ENCODE results near the gene FAM241B.
A peak's percentile ranks its signal among the peaks of the same experiment; 100 is the strongest.

The FAM241B gene

DNA sequence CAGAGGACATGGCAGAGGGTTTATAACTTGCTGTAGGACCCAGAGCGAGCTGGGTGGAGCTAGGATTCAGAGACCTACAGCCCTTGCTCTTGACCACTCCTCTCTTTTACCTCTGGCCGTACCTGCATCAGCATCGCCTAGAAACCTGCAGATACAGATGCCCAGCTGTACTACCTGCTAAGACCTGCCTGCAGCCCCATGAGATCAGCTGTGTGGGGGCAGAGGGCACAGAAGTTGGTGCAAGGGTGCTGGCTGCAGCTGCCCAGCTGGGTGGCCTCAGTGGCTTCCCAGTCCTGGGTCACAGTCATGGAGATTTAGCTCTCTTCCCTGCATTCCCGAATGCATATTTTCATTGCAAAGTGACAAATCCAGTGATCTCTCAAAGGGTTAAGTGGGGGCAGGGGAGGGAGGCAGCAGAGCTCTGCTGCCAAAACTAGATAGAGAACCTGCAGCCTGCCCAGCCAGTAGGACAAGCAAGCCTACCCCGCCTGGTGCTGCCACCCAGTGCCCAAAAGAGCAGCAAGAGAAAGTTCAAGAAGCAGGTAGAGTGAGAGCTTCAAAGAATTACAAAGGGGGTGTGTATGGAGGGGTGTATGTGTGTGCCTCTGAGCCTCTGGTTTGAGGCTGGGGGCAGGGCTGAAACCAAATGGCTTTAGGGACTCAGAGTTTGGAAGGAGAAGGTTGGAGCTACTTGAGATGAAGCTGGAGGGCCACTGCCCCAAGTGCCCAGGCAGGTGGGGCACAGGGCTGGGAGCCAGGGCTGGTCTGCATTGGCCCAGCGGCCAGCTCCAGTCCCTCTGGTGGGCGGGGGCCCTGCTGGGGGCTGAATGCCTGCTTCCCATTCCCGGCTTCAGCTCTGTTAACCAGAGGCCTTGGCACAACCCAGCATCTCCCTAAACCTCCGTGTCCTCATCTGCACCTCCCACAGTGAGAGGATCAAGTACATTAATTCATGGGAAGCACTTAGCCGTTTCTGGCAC lies 6.9 kb downstream of the FAM241B start:
- DNase-seq (no peak), ATAC-seq (replicated peaks) (peak; percentile 35)
- no peak overlapping the region for H3K4me3 Mint-ChIP-seq
- peaks cover 0 to 3% of the 10 kb centered on the region in 2 donors for H3K4me1 Mint-ChIP-seq (ENCODE audit: low read depth in 2 of 2)
- peak overlapping the region; percentile 19 to 76 for H3K27ac Mint-ChIP-seq
- H3K9me3 Mint-ChIP-seq: no peaks in the 10 kb centered on the region
- H3K36me3 Mint-ChIP-seq (ENCODE audit: insufficient read depth): no peaks in the 10 kb centered on the region
- H3K27me3 Mint-ChIP-seq: peaks cover 0 to 14% of the 10 kb centered on the region in 2 donors

DNA sequence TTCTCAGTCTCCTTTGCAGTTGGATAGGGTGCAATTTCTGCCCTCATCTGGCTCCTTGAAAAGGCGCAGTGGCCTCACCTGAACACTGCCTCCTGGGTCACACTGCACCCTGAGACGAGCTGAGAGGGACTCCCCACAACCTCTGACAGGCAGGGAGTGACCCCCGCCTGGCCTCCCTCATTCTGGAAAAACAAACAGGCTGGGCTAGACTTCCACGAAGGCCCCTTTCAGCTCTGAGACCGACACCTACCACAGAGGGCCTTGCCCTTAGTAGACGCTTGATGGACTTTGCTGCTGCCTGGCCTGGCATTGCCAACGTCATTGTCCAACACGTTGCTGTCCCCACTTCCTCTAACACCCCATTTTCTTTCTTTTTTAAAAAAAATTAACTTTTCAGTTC lies 8.6 kb downstream of the FAM241B start:
- H3K36me3 Mint-ChIP-seq (ENCODE audit: insufficient read depth): no peaks in the 10 kb centered on the region
- no peak overlapping the region for H3K27ac Mint-ChIP-seq
- no peaks in the 10 kb centered on the region for H3K4me1 Mint-ChIP-seq (ENCODE audit: low read depth in 2 of 2)
- H3K9me3 Mint-ChIP-seq: no peaks in the 10 kb centered on the region
- H3K27me3 Mint-ChIP-seq: peaks cover 12 to 27% of the 10 kb centered on the region in 2 donors
- no peak overlapping the region for H3K4me3 Mint-ChIP-seq
- ATAC-seq (replicated peaks) (no peak), DNase-seq (no peak)

DNA sequence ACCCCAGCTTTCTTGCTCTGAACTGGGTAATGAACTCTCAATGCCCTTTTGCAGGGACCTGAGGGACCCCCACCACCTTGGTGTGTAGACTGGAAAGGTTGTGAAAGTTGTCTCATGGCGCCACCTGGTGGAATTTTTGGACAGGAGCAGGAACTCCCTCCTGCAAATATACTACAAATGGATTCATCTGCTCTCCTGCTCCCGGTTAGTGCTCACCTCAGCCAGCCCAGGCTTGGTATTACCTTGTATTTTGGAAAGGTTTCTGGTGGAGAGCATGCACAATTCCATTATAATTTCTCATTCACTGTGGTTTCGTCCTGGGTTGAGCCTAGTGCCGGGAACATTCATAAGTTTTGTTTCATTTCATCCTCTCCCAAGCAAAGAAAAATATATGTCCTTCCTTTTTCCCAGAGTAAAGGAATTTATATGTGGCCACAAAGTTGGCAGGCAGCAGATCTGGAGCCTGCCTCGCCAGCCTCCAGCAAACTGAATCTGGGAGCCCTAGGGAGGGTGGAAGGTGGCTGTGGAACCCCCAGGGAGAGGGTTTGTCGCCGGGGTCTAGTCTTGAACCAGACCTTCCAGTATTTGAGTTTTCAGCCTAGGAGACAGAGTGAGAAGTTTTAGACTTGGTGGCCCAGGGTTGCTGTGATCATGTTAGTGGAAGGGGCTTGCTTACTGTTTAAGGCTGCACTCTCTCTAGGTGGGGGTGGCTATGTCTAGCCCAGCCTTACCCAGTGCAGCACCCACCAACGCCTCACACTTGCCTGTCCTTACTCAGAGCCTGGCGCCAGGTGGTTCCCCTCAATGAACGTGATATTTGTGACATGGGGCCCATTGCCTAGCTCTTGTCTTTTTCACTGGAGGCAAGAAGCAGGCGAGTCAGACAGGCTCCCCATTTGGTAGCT lies 9.5 kb downstream of the FAM241B start:
- H3K4me3 Mint-ChIP-seq: no peak overlapping the region
- H3K36me3 Mint-ChIP-seq (ENCODE audit: insufficient read depth): no peaks in the 10 kb centered on the region
- H3K27me3 Mint-ChIP-seq: peaks cover 12 to 30% of the 10 kb centered on the region in 2 donors
- peak; percentile 61 to 67 (median 65) for DNase-seq
- peak; percentile 72 for ATAC-seq (replicated peaks)
- peak overlapping the region in 1 of 2 donors; percentile 27 for H3K27ac Mint-ChIP-seq
- H3K4me1 Mint-ChIP-seq (ENCODE audit: low read depth in 2 of 2): no peaks in the 10 kb centered on the region
- H3K9me3 Mint-ChIP-seq: no peaks in the 10 kb centered on the region

DNA sequence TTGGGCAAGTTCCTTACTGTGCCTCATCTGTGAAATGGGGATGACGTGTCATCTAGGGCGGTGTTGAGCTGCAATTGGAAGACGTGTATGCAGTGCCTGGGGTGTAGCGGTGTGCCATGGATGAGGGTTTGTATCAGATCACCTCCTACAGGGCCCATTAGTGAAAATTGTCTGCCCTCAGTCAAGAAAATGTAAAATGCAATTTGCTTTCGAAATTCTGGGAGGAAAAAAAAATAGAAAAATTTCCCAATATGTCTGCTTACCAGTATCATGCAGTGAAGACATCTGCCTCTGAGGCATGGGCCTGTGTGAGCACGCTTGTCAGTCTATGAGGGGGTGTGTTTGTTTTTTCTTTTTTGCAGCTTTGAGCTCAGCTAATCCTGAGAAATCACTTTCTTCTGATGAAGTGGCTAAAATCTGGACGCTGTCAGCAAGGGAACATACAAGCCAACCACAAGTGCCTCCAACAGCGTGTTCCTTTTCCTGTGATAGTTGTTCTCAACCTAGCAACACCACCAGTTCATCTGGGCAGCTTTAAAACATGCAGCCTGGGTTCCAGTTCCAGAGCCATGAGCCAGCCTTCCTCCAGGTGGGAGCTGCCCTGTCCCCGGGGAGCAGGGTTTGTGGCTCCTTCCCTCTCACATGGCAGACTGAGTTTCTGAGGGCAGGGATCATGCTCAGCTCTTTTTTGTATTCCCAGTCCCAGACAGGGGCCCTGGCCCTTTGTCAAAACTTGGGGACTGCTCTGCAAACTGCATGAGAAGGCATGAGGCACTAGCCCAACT lies 10.3 kb downstream of the FAM241B start:
- DNase-seq (no peak), ATAC-seq (replicated peaks) (no peak)
- Mint-ChIP-seq H3K36me3 (ENCODE audit: insufficient read depth) (no peaks in the 10 kb centered on the region), H3K27me3 (peaks cover 13 to 37% of the 10 kb centered on the region in 2 donors), H3K9me3 (no peaks in the 10 kb centered on the region), H3K27ac (peak overlapping the region in 1 of 2 donors; percentile 29), H3K4me3 (no peak overlapping the region), H3K4me1 (ENCODE audit: low read depth in 2 of 2) (no peaks in the 10 kb centered on the region)

DNA sequence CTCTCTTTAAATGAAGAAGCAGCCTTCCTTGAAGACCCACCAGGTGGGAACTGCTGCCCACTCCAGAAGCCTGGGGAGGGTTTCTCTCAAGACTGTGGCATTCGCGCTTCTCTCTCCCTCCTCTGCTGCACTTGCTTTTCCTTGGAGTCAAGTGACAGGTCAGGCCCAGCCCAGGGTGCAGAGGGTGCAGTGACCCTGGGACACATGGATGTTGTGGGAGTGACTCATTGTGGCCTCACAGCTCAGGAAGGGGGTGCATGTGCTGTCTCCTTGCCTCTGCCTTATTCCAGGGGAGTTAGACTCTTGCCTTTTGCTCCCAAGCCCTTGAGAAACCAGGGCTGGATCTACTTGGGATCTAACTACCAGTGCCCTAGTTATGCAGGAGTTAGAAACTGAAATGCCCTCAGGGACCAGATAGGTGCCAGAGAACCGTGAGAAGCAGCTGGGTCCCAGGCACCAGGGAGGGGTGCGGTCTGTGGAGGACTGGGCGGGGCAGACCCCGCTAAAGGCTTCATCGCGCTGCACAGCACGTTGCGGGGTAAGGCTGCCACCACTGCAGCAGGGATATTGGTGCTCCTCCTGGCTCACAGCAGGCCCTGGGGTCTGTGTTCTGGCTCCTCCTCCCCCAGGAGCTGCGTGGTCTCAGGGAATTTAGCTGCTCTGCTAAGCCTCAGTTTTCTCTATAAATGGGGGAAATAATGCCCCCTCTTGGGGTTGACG lies 11.4 kb downstream of the FAM241B start:
- peaks cover 18 to 41% of the 10 kb centered on the region in 2 donors for H3K27me3 Mint-ChIP-seq
- DNase-seq: no peak
- no peak overlapping the region for H3K4me3 Mint-ChIP-seq
- H3K4me1 Mint-ChIP-seq (ENCODE audit: low read depth in 2 of 2): no peaks in the 10 kb centered on the region
- H3K27ac Mint-ChIP-seq: peak overlapping the region in 1 of 2 donors; percentile 29
- ATAC-seq (replicated peaks): no peak
- H3K9me3 Mint-ChIP-seq: no peaks in the 10 kb centered on the region
- no peaks in the 10 kb centered on the region for H3K36me3 Mint-ChIP-seq (ENCODE audit: insufficient read depth)

DNA sequence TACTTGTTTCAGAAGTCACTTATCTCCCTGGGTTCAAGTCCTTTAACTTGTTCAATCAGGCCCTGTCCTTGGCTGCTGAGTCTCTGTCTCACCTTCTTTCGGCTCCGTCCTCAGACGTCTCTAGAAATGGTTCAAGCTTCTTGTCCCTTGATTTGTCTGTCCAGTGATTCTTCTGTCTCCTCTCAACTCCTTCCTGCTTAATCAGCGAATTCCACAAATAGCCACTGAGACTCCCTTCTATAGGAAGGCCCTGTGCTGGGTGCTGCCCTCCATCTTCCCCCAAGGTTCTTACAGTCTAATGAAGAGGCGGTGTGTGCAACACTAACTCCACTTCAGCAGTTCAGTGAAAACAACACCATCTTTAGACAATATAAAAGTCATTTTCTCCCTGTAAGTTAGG lies 12.7 kb downstream of the FAM241B start:
- Mint-ChIP-seq H3K9me3 (no peaks in the 10 kb centered on the region), H3K4me1 (ENCODE audit: low read depth in 2 of 2) (no peaks in the 10 kb centered on the region), H3K36me3 (ENCODE audit: insufficient read depth) (no peaks in the 10 kb centered on the region), H3K27me3 (peaks cover 18 to 41% of the 10 kb centered on the region in 2 donors), H3K27ac (no peak overlapping the region), H3K4me3 (no peak overlapping the region)
- DNase-seq (no peak), ATAC-seq (replicated peaks) (no peak)

DNA sequence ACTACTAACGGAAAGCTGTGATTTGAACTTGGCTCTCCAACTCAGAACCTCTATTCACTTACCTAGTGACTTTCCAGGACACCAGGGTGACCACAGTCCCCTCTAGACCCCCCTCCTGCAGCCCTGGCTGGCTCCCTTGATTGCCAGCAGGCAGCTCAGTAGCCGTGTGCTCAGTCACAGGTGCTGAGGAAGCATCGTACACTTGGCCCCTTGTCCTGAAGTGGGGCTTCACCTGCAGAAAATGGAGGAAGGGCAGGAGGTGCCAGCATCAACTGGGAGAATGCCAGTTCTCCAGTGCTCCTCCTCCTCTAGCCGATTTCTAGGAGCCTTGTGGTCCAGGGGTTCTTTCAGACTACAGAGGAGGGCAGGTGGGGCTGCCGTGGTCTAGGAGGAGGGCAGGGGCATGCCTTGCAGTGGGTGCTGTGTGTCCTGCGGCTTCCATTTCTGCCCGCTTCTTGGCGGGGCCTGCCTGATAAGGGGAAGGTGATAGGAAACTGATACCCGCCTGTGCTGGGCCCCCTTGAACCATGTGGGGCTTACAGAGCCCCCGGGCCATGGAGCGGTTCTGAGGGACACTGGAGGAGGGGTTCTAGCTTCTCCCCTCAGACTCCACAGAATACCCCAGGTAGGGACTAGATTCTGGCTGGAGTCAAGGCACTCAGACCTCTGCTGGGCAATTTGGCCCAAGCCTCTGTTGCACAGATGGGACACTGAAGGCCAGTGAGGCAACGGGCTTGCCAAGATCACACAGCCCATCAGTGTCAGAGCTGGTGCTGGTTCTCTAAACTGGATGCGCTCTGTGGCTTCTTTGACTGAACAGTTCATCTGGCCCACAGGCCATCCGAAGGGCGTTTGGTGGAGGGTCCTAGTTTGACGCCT lies 14.0 kb downstream of the FAM241B start:
- no peak for ATAC-seq (replicated peaks)
- Mint-ChIP-seq H3K9me3 (no peaks in the 10 kb centered on the region), H3K27ac (no peak overlapping the region), H3K36me3 (ENCODE audit: insufficient read depth) (no peaks in the 10 kb centered on the region), H3K4me1 (ENCODE audit: low read depth in 2 of 2) (no peaks in the 10 kb centered on the region), H3K27me3 (peaks cover 18 to 41% of the 10 kb centered on the region in 2 donors), H3K4me3 (no peak overlapping the region)
- no peak for DNase-seq

DNA sequence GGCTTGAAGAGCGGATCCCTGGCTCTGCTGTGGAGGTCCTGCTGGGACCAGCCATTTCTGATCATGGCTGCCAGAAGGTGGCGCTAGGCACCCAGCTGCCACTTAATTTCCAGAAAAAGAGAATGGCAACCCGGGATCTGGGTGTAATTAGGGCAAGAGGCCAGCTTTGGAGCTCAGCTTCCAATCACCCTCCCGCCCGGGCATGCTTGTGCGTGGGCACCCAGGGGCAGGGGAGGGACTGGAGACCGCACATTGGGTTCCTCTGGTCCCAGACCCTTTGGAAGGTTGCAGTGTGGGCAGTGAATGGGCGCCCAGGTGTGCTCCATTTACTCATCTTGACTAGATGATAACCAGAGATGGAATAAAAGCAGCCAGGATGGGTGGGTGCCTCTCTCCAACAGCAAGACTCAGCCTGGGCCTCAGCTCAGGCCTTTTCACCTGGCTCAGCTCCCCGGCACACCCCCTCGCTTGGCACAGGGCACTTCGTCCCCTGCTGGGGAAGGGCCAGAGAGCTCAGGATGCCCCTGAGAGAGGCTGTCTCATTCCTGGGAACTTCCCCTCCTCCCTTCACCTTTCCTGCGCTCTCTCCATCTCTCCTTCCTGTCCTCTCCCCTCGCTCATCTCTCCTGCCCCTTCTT lies 14.7 kb downstream of the FAM241B start:
- Mint-ChIP-seq H3K27me3 (peaks cover 18 to 41% of the 10 kb centered on the region in 2 donors), H3K4me3 (no peak overlapping the region), H3K36me3 (ENCODE audit: insufficient read depth) (no peaks in the 10 kb centered on the region), H3K27ac (no peak overlapping the region), H3K9me3 (no peaks in the 10 kb centered on the region), H3K4me1 (ENCODE audit: low read depth in 2 of 2) (no peaks in the 10 kb centered on the region)
- no peak for ATAC-seq (replicated peaks)
- DNase-seq: peak; percentile 17 to 35 (median 27)

DNA sequence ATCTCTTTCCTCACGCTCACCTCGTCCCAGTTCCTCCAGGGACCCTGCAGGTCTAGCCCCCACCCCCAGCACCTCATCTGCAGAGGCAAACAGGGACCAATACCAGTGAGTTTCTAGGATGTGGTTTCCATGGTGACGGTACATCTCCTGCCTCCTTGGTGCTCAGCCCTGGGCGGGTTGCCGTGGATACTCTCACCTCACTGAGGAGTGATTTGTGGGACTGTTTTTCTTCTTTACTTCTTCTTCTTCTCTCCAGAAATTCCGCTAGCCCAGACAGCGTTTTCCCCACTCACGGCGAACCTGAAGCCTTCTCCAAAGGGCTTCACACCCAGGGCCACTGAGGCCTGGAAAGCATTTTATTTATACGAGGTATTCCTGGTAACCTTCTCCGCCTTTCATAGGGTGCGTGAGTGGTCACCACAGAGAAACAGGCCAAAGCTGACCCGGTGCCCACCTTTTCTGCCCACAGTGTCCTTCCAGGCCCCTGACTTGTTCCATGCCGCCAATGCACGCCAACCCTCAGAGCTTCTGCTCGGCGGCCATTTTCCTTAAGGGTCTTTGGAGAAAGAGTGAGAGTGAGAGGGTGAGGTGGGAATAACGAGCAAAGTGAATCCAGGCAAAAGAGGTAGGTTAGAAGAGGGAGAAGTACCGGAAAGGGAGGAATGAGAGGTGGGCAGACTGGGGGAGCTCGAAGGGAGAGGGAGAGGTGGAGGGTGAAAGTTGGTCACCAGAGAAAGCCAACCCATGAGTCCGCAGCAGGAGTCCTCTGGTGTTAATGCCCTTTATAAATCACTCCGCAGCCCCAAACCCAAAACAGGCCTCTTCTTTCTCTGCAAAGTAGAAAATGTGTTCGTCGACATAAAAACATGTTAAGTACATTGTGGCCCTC lies 15.5 kb downstream of the FAM241B start:
- Mint-ChIP-seq H3K4me1 (ENCODE audit: low read depth in 2 of 2) (peaks cover 0 to 4% of the 10 kb centered on the region in 2 donors), H3K4me3 (no peak overlapping the region), H3K36me3 (ENCODE audit: insufficient read depth) (no peaks in the 10 kb centered on the region), H3K27me3 (peaks cover 18 to 40% of the 10 kb centered on the region in 2 donors), H3K9me3 (no peaks in the 10 kb centered on the region), H3K27ac (no peak overlapping the region)
- ATAC-seq (replicated peaks): no peak
- no peak for DNase-seq

DNA sequence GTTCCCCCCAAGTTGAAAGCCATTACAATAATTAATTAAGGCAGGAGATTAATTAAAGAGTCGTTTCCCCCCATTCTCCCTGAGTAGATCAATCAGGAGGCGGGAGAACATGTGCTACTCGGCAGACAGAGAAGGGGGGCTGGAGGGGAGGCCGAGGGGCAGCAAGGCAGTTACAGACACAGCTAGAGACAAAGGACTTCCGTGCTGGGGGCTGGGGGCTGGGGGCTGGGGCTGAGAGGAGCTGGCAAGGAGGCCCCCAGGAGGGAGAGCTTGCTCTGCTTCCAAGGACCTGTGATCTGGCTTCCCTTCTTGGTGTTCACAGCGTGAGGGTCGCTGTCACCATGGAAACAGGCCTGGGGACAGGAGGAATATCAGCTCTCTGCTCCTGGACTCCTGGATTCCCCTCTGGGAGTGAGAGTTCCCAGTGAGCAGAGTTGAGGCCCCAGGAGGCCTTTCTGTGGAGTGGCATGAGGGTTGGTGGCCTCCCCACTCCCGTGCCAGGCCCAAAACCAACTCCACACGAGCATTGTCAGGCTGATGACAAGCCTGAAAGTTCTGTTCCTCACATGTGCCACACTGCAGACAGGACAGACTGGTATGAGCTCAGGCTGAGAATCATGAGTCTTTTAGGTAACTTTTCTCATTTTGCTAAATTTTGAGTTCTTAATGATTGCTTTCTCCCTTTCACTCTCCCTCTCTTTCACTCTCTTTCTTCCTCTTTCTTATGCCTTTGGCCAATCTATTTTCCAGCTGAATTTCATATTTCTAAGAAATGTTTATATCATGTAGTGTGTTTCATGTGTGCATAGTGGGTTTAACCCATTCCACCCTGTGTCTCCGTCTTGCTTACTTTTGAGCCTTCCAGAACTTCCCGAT lies 16.4 kb downstream of the FAM241B start:
- H3K9me3 Mint-ChIP-seq: no peaks in the 10 kb centered on the region
- DNase-seq (no peak), ATAC-seq (replicated peaks) (no peak)
- no peaks in the 10 kb centered on the region for H3K36me3 Mint-ChIP-seq (ENCODE audit: insufficient read depth)
- no peak overlapping the region for H3K4me3 Mint-ChIP-seq
- no peak overlapping the region for H3K27ac Mint-ChIP-seq
- peaks cover 23 to 33% of the 10 kb centered on the region in 2 donors for H3K27me3 Mint-ChIP-seq
- H3K4me1 Mint-ChIP-seq (ENCODE audit: low read depth in 2 of 2): peaks cover 7 to 13% of the 10 kb centered on the region in 2 donors

Data from effector memory CD8-positive, alpha-beta T cell (primary cell).